ENCODE measurements around the gene AKT1. TPM values are rescaled to one million over a fixed set of nuclear protein-coding genes. Genes with fewer than 3 reads are reported as not detected.

The AKT1 gene
- polyA plus RNA-seq, 1 donor, result 97.5 TPM

DNA sequence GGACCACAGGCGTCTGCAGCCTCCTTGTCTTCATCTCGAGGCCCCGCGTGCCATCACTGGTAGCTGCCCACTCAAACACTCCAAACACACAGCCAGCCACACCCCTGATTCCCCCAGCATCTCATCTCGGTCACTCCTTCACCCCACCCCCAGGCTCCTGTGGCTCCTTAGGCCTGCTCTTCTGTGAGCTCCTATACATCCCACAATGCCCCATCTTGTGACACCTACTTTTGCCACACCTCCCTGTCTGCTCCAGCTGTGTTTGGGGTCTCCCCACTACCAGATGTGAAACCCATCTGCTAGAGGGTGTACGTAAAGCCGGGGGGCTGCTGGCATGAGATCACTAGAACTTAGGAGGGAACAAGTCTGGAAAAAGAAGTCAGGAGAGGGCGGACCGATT, 4.1 kb downstream of the AKT1 start:
- Histone ChIP-seq H3K27me3 (ENCODE audit: control insufficient read depth, insufficient read depth, low read length) (no peaks in the 10 kb centered on the region), H3K4me3 (ENCODE audit: low read length) (no peak overlapping the region), H3K9me3 (ENCODE audit: control insufficient read depth, low read depth, low read length) (no peaks in the 10 kb centered on the region), H3K36me3 (ENCODE audit: control insufficient read depth, insufficient read depth, low read length) (peaks cover 59% of the 10 kb centered on the region), H3K27ac (ENCODE audit: low read length) (no peak overlapping the region), H3K4me1 (ENCODE audit: control insufficient read depth, insufficient read depth, low read length) (peaks cover 20% of the 10 kb centered on the region)
- no CpG with 5 or more reads among the region's 9 CpGs for WGBS (ENCODE audit: insufficient coverage, low lambda C conversion rate)
- no peak for DNase-seq

DNA sequence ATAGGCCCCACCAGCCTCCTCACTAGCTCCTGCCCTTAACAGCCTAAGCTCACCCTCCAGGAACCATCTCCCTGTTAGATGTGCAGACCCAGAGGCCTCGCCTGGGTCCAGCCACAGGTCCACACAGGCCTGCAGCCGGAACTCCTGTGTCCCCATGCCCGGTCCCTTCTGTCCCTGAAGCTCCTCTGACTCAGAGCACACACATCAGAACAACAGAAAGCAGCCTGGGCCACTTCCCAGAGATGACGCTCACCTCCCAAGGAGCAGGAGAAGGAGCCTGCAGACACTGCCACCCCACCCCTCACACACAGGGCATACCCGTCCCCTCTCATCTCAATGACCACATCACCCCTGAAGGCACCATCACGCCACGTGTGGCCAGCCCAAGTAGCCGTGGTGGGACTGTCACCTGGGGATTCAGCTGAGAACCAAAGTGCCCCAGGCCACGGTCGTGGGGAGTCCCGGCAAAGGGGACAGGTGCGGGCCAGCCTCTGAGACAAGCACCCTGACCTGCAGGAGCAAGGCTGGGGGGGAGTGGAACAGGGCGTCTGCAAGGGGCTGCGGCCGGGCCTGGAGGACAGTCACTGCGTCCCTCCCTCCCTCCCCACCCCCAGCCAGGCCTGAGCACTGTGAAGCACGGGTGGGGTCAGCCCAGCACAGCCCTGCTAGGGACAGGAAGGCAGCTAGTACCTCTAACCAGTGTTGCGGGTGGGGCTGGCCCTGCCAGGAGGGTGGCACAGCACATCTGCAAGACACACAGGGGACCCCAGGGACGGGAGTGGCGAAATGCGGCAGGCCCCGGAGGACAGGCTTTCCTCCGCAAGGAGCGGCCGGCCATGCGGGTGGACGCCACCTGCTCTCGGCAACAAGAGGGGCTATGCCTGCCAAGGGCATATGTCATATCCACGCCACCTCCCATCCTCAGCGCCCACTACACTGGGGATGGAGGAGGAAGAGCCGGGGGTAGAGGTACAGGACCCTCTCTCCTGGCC, 5.5 kb downstream of the AKT1 start:
- peaks cover 62% of the 10 kb centered on the region for H3K36me3 ChIP-seq (ENCODE audit: control insufficient read depth, insufficient read depth, low read length)

DNA sequence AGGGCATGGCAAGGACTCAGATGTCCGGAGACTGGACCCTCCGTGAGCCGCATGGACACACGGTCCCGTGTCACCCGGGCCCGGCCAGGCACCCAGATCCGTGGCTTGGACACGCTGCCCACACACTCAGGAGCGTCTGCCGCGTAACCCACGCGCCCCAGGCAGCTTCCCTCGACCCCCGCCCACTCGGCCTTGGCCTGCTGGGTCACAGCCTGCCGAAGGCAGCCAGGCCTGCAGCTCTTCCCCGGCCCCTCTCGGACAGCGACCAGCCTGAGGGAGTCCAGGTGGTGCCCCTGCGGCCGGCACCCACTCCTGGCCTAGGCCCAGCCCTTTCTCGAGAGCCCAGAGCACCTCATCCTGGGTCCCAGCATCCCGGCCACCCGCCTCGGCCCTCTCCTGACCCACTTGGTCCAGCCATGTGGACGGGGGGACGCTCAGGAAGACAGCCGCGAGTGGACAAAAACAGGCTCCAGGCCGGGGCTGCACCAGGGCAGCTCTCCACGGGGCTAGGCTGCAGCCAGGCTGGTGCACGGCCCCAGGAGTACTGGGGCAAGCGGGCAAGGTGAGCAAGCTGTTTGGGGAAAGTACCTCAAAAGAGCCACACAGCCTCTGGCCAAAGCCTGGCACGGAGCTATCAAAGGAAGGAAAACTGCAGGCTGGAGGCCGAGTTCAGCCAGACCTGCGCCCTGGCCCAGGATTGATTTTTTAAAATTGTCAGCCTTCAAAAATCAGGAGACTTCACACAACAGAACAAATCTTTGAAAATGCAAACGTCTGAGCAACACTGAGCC, 6.5 kb downstream of the AKT1 start:
- Histone ChIP-seq H3K36me3 (ENCODE audit: control insufficient read depth, insufficient read depth, low read length) (peaks cover 70% of the 10 kb centered on the region), H3K27ac (ENCODE audit: low read length) (no peak overlapping the region), H3K4me1 (ENCODE audit: control insufficient read depth, insufficient read depth, low read length) (peaks cover 11% of the 10 kb centered on the region), H3K27me3 (ENCODE audit: control insufficient read depth, insufficient read depth, low read length) (no peaks in the 10 kb centered on the region), H3K4me3 (ENCODE audit: low read length) (no peak overlapping the region), H3K9me3 (ENCODE audit: control insufficient read depth, low read depth, low read length) (no peaks in the 10 kb centered on the region)
- no peak for DNase-seq
- WGBS (ENCODE audit: insufficient coverage, low lambda C conversion rate), result no CpG with 5 or more reads among the region's 39 CpGs

More for the DNA sequence above, 5.5 kb downstream of the AKT1 start:
- Histone ChIP-seq H3K4me3 (ENCODE audit: low read length) (no peak overlapping the region), H3K27me3 (ENCODE audit: control insufficient read depth, insufficient read depth, low read length) (no peaks in the 10 kb centered on the region), H3K4me1 (ENCODE audit: control insufficient read depth, insufficient read depth, low read length) (peaks cover 14% of the 10 kb centered on the region), H3K9me3 (ENCODE audit: control insufficient read depth, low read depth, low read length) (no peaks in the 10 kb centered on the region), H3K27ac (ENCODE audit: low read length) (no peak overlapping the region)
- no peak for DNase-seq
- WGBS (ENCODE audit: insufficient coverage, low lambda C conversion rate), result no CpG with 5 or more reads among the region's 31 CpGs

DNA sequence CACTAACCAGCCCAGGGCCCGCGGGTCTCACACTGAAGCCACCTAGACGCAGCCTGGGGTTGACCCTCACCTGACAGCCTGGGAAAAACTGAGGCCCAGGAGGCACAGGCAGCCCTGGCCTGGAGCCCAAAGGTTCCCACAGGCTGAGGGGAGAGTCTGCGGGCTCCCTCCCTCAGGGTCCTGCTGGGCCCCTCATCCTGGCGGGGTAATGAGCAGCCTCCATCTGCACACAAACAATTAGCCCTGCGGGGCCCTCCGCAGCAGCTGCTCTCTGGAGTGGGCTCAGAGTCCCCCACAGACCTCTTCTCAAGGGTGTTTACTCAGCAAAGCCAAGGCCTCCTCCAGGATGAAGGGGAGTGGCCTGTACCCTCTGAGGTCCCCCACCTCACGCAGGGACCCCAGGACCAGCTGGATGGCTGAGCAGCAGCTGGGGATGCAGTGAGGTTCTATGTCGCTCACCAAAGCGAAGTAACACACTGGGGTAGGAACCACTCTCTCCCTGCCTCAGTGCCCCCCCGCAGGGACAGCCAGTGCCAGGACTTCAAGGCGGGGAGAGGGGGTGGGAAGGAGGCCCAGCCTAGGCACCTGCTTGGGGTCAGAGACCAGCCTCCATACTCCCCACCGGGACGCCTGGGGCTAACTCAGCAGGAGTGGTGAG, 7.3 kb downstream of the AKT1 start:
- no CpG with 5 or more reads among the region's 14 CpGs for WGBS (ENCODE audit: insufficient coverage, low lambda C conversion rate)
- H3K4me1 ChIP-seq (ENCODE audit: control insufficient read depth, insufficient read depth, low read length), result peaks cover 3% of the 10 kb centered on the region
- H3K4me3 ChIP-seq (ENCODE audit: low read length), result no peak overlapping the region
- DNase-seq, result no peak
- peaks cover 67% of the 10 kb centered on the region for H3K36me3 ChIP-seq (ENCODE audit: control insufficient read depth, insufficient read depth, low read length)
- no peaks in the 10 kb centered on the region for H3K27me3 ChIP-seq (ENCODE audit: control insufficient read depth, insufficient read depth, low read length)
- H3K27ac ChIP-seq (ENCODE audit: low read length), result no peak overlapping the region
- no peaks in the 10 kb centered on the region for H3K9me3 ChIP-seq (ENCODE audit: control insufficient read depth, low read depth, low read length)

DNA sequence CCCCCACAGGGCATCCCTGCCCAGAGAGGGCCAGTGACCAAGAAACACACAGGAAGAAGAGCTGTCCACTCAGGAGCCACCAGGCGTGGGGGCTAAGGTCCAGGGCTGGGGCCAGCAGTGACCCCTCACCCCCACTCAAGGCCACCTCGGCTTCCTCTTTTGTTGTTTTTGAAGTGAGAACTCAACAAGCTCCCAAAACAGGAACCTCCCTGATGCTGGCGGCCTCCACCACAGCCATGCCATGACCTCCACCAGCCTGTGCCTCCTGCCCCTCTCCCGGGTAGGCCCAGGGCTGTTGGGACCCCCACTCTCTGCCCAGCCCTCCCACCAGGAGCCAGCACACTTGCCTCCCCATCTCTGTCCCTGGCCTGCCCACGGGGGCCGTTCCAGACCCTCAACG, 7.8 kb downstream of the AKT1 start:
- H3K9me3 ChIP-seq (ENCODE audit: control insufficient read depth, low read depth, low read length), result no peaks in the 10 kb centered on the region
- H3K27ac ChIP-seq (ENCODE audit: low read length), result no peak overlapping the region
- H3K4me3 ChIP-seq (ENCODE audit: low read length), result no peak overlapping the region
- no peaks in the 10 kb centered on the region for H3K27me3 ChIP-seq (ENCODE audit: control insufficient read depth, insufficient read depth, low read length)
- no peak for DNase-seq
- H3K36me3 ChIP-seq (ENCODE audit: control insufficient read depth, insufficient read depth, low read length), result peaks cover 63% of the 10 kb centered on the region
- H3K4me1 ChIP-seq (ENCODE audit: control insufficient read depth, insufficient read depth, low read length), result peaks cover 3% of the 10 kb centered on the region
- WGBS (ENCODE audit: insufficient coverage, low lambda C conversion rate), result no CpG with 5 or more reads among the region's 7 CpGs

DNA sequence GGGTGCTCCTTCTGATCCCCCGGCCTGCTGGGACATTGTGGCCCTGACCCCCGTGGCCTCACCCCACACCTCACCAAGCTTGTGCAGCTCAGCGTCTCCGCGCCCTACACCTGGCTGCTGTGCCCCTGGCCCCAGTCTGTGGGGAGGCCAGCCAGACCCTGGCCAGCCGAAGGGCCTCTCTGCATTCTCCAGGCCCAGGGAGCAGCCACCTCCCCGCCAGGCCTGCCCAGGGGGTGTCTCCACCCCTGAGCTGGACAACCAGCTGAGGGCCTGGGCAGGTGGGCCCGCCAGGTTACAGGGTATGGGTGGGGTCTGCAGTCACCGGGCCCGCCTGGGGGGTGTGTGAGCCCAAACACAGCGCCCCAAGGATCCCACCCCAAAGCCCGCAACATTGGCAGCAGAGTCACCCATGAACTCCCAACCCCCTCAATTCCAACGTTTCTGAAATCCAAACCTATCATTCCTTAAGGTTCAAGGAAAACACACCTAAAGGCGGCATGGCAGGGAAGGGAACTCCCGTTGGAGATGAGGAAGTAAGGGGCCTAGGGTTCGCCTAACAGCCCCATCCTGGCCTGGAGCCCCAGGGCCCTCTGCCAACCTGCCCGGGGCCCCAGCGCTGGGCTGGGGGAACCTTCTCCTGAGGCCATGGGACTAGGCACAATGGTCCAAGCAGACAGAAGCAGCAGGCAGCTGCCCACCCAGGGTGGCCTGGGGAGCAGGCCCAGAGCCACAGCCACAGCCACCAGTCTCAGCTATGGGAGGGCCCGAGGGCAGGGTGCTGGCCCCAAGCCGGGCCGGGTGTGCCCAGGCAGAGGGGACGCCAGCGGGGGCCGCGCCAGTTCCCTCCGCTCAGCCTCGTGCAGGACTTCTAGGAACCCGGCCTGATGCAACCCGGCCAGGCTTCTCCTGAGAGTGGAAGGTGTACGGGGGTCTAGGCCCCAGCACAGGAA, 8.5 kb downstream of the AKT1 start:
- WGBS (ENCODE audit: insufficient coverage, low lambda C conversion rate), result no CpG with 5 or more reads among the region's 30 CpGs
- no peak for DNase-seq
- no peak overlapping the region for H3K27ac ChIP-seq (ENCODE audit: low read length)
- no peaks in the 10 kb centered on the region for H3K27me3 ChIP-seq (ENCODE audit: control insufficient read depth, insufficient read depth, low read length)
- no peaks in the 10 kb centered on the region for H3K9me3 ChIP-seq (ENCODE audit: control insufficient read depth, low read depth, low read length)
- peaks cover 56% of the 10 kb centered on the region for H3K36me3 ChIP-seq (ENCODE audit: control insufficient read depth, insufficient read depth, low read length)
- H3K4me3 ChIP-seq (ENCODE audit: low read length), result no peak overlapping the region
- peaks cover 3% of the 10 kb centered on the region for H3K4me1 ChIP-seq (ENCODE audit: control insufficient read depth, insufficient read depth, low read length)

DNA sequence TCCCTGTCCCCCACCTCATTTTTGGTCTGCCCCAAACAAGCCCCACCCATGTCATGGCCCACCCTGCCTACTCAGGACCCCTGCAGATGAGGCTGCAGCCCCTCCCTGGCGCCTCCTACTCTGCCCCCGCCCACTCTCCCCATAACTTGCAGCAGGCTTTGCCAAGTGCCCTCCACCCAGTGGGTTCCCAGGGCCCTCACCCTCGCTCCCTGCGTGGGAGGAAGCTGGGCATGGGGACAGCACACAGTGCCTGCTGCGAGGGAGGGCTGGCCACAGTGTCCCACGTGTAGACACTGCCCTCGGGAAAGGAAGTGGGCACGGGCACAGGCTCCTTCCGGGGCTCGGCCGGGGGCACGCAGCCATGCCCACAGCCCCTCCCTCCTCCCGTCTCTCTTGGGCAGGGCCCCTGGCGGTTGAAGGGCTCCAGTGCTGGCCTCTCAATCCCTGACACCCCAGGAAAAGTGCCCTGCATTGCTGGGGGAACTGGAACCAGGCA, 9.4 kb downstream of the AKT1 start:
- Histone ChIP-seq H3K4me1 (ENCODE audit: control insufficient read depth, insufficient read depth, low read length) (peaks cover 3% of the 10 kb centered on the region), H3K36me3 (ENCODE audit: control insufficient read depth, insufficient read depth, low read length) (peaks cover 50% of the 10 kb centered on the region), H3K27me3 (ENCODE audit: control insufficient read depth, insufficient read depth, low read length) (no peaks in the 10 kb centered on the region), H3K4me3 (ENCODE audit: low read length) (no peak overlapping the region), H3K9me3 (ENCODE audit: control insufficient read depth, low read depth, low read length) (no peaks in the 10 kb centered on the region), H3K27ac (ENCODE audit: low read length) (no peak overlapping the region)
- WGBS (ENCODE audit: insufficient coverage, low lambda C conversion rate), result no CpG with 5 or more reads among the region's 14 CpGs
- no peak for DNase-seq

DNA sequence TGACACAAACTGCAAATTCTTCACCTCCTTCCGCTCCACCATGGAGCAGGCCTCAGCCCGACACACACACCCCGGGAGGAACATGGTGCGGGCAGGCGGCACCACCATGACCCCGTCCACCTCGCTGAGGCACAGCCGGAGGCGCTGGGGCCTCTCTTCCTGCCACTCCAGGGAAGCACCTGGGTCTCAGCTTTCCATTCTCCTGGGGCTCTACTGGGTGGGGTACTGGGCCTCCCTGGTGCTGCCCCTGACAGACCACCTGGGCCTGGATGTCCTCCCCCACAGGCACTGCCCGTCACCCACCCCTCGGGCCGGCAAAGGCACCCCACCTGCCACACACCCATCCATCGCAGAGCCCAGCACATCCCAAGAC, 9.9 kb downstream of the AKT1 start:
- no peaks in the 10 kb centered on the region for H3K27me3 ChIP-seq (ENCODE audit: control insufficient read depth, insufficient read depth, low read length)
- H3K4me3 ChIP-seq (ENCODE audit: low read length), result no peak overlapping the region
- DNase-seq, result no peak
- WGBS (ENCODE audit: insufficient coverage, low lambda C conversion rate), result no CpG with 5 or more reads among the region's 13 CpGs
- no peaks in the 10 kb centered on the region for H3K9me3 ChIP-seq (ENCODE audit: control insufficient read depth, low read depth, low read length)
- no peak overlapping the region for H3K27ac ChIP-seq (ENCODE audit: low read length)
- H3K4me1 ChIP-seq (ENCODE audit: control insufficient read depth, insufficient read depth, low read length), result peaks cover 3% of the 10 kb centered on the region
- H3K36me3 ChIP-seq (ENCODE audit: control insufficient read depth, insufficient read depth, low read length), result peaks cover 49% of the 10 kb centered on the region

DNA sequence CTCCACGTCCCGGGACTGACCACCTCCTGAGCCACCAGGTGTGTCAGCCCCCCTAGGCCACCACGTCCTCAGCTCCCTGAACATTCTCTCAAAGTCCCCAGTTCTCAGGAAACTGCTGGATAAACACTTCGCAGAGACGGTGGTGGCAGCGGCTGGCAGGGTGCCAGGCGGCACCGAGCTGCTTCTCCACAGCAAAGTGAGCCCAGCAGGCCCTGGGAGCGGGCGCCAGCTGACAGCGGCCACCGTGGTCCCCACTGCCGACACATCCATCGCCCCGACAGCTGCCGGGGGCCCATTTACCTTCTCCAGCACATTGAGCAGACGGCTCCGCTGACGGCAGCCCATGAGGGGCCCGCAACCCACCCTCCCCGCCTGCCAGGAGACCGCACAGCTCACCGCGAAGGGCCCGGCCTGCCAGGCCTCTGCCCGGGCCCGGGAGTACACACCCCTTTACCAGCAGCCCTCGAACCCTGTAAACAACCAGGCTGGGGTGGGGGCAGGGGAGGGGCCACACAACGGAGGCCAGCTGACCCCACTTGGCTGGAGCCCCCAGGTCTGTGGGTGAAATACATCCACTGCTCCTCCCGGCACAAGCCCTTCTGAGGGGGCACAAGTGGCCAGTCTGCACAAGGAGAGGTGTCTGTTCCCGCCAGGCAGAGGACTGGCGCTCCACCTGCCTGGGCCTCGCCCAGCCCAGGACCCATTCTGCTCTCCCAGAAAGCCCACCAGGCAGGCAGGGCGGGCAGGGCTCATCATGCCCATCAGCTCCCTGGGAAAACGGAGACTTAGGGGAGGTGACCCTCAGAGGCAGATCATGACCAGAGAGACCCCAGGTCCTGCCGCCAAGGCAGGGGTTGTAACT, 10.5 kb downstream of the AKT1 start:
- Histone ChIP-seq H3K4me1 (ENCODE audit: control insufficient read depth, insufficient read depth, low read length) (peaks cover 3% of the 10 kb centered on the region), H3K36me3 (ENCODE audit: control insufficient read depth, insufficient read depth, low read length) (peaks cover 49% of the 10 kb centered on the region), H3K27me3 (ENCODE audit: control insufficient read depth, insufficient read depth, low read length) (no peaks in the 10 kb centered on the region), H3K4me3 (ENCODE audit: low read length) (no peak overlapping the region), H3K9me3 (ENCODE audit: control insufficient read depth, low read depth, low read length) (no peaks in the 10 kb centered on the region), H3K27ac (ENCODE audit: low read length) (no peak overlapping the region)
- WGBS (ENCODE audit: insufficient coverage, low lambda C conversion rate), result no CpG with 5 or more reads among the region's 36 CpGs
- no peak for DNase-seq

Data from large intestine (tissue), 3 donors.